Endothelial cell (in vitro differentiated cells): ENCODE results near the gene TOR1A. TPM values are rescaled to one million over a fixed set of nuclear protein-coding genes. Genes with fewer than 3 reads are reported as not detected.
A peak's percentile ranks its signal among the peaks of the same experiment; 100 is the strongest.

Experiments used
- DNase-seq: peaks from one replicate; pipeline ENCODE4 v3.0.0; 2021; ENCODE audit warnings: low spot score
- H3K27ac Mint-ChIP-seq: one replicate; pipeline ENCODE4 v1.8.0; 2021; ENCODE audit warnings: mixed read lengths, inconsistent platforms; ENCODE audit not compliant: unreplicated experiment
- H3K27me3 Mint-ChIP-seq: one replicate; pipeline ENCODE4 v1.8.0; 2021; ENCODE audit warnings: mild to moderate bottlenecking, moderate library complexity, mixed read lengths, inconsistent platforms; ENCODE audit not compliant: unreplicated experiment
- H3K36me3 Mint-ChIP-seq: one replicate; pipeline ENCODE4 v1.8.0; 2021; ENCODE audit warnings: mild to moderate bottlenecking, low read depth, mixed read lengths, inconsistent platforms; ENCODE audit not compliant: unreplicated experiment
- H3K4me1 Mint-ChIP-seq: one replicate; pipeline ENCODE4 v1.8.0; 2021; ENCODE audit warnings: mild to moderate bottlenecking, mixed read lengths, inconsistent platforms; ENCODE audit not compliant: unreplicated experiment
- H3K4me3 Mint-ChIP-seq: one replicate; pipeline ENCODE4 v1.8.0; 2021; ENCODE audit warnings: mild to moderate bottlenecking, mixed read lengths, inconsistent platforms; ENCODE audit not compliant: unreplicated experiment
- H3K9me3 Mint-ChIP-seq: one replicate; pipeline ENCODE4 v1.8.0; 2021; ENCODE audit warnings: mixed read lengths, inconsistent platforms; ENCODE audit not compliant: unreplicated experiment
- CTCF ChIP-seq: fragments of 200-600 bp; sonication (generic); IDR thresholded peaks from one replicate; pipeline ENCODE4 v1.5.0; 2021; ENCODE audit warnings: antibody characterized with exemption; ENCODE audit not compliant: unreplicated experiment
- total RNA-seq: library from RNA; stranded (reverse); fragmentation: NEBNext Ultra II Directional; extraction: Animal tissue kit (Norgen Biotek cat#: 25700); gene quantifications from one replicate; pipeline ENCODE4 v1.2.1, GENCODE V29; 2021; ENCODE audit not compliant: unreplicated experiment

Gene TOR1A
- total RNA-seq, 1 donor from 2014 or later, result 58.0 TPM

GRCh38 chr9:129864991-129865647 lies 41.2 kb upstream of the TOR1A start:
- H3K4me3 Mint-ChIP-seq, result no peak overlapping the region
- no peak for TF ChIP-seq CTCF
- no peaks in the 10 kb centered on the region for H3K27me3 Mint-ChIP-seq
- H3K27ac Mint-ChIP-seq, result no peak overlapping the region
- H3K4me1 Mint-ChIP-seq, result no peaks in the 10 kb centered on the region
- DNase-seq, result no peak
- H3K36me3 Mint-ChIP-seq, result peaks cover 15% of the 10 kb centered on the region
- H3K9me3 Mint-ChIP-seq, result no peaks in the 10 kb centered on the region

DNA sequence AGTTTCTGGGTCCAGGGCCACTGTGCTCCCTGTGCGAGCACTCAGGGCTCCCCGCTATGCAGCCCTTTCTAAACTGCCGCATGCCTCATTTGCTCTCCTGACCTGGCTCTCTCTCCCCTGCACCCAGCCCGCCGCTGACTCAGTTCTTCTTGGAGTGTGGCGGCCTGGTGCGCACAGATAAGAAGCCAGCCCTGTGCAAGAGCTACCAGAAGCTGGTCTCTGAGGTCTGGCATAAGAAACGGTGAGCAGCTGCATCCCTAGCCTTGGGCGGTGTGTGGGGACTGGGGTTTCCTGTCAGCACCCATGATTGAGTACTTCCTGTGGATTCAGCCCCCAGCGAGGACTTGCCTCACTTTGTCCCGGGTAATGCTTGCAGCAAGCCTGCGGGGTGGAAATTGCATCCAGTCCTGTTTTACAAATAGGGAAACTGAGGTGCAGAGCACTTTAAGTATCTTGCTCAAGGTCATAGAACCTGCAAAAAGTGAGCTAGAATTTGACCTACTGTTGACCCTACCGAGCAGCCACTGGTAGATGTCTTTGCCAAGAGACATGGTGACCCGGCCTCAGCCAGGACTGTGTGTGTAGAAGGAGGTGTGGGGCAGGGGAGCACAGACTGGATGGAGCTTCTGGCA lies 39.2 kb upstream of the TOR1A start:
- Mint-ChIP-seq H3K27me3 (no peaks in the 10 kb centered on the region), H3K9me3 (no peaks in the 10 kb centered on the region), H3K27ac (no peak overlapping the region), H3K36me3 (peaks cover 18% of the 10 kb centered on the region), H3K4me1 (no peaks in the 10 kb centered on the region), H3K4me3 (peak overlapping the region; percentile 26)
- TF ChIP-seq CTCF, result no peak
- DNase-seq, result no peak

- H3K27me3 Mint-ChIP-seq, result peaks cover under 1% of the 10 kb centered on the region
- H3K9me3 Mint-ChIP-seq, result no peaks in the 10 kb centered on the region
- no peak overlapping the region for H3K4me3 Mint-ChIP-seq
- no peak for DNase-seq
- no peak for TF ChIP-seq CTCF
- H3K4me1 Mint-ChIP-seq, result no peaks in the 10 kb centered on the region
- peaks cover 18% of the 10 kb centered on the region for H3K36me3 Mint-ChIP-seq
- H3K27ac Mint-ChIP-seq, result no peak overlapping the region
Measured at GRCh38 chr9:129861447-129861827, 37.5 kb upstream of the TOR1A start.

DNA sequence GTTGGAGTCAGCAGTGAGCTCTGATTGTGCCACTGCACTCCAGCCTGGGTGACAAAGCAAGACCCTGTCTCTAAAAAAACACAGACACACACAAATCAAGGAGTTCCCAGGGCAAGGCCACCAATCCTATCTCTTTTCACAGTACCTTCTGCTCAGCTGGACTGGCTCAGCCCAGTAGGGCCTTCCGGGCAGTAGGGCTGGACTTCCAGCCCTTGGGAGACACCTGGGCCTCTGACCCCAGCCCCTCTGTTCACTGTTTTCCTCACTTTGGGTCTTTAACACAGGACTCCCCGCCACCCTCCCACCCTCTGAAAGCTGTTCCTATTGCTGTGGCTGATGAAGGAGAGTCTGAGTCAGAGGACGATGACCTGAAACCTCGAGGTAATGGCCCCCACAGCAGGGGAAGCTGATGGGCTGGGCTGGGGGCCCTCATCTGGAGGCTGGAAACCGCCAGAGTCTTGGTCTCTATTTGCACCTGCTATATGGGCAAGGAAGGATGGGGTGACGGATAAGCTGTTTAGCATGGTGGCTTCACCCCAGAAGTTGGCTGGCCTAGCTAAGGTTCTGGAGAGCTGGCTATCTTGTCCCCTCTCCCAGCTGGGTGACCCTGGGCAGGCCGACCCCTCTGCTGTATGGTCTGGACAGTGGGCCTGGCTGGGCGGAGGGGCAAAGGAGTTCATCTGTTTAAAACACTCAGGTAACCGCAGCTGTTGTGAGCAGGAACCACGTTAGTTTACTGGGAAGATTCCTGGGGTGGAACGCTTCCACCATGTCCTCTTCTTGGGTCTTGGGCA lies 36.9 kb upstream of the TOR1A start:
- Mint-ChIP-seq H3K27ac (no peak overlapping the region), H3K9me3 (no peaks in the 10 kb centered on the region), H3K36me3 (peaks cover 20% of the 10 kb centered on the region), H3K4me1 (no peaks in the 10 kb centered on the region), H3K4me3 (no peak overlapping the region), H3K27me3 (peaks cover 2% of the 10 kb centered on the region)
- TF ChIP-seq CTCF, result no peak
- no peak for DNase-seq
